AG08396 (cell line): Measurements from ENCODE around the gene CEP112.

ENCODE experiments used
- DNase-seq: peaks from one replicate; pipeline ENCODE4 v3.0.0; 2012; ENCODE audit warnings: low spot score, mixed read lengths

The CEP112 gene

GRCh38 chr17:65988451-65988850, 203.5 kb downstream of the CEP112 start:
- DNase-seq: no peak

GRCh38 chr17:65987988-65988387, 203.9 kb downstream of the CEP112 start:
- DNase-seq: peak; percentile 12

- DNase-seq: no peak
Observed at GRCh38 chr17:65985571-65985970, 206.4 kb downstream of the CEP112 start.

GRCh38 chr17:65984299-65984698, 207.6 kb downstream of the CEP112 start:
- DNase-seq: no peak

- no peak for DNase-seq
Observed at GRCh38 chr17:65978871-65979270, 213.1 kb downstream of the CEP112 start.

GRCh38 chr17:65977041-65977440, 214.9 kb downstream of the CEP112 start:
- no peak for DNase-seq

GRCh38 chr17:65975878-65976277, 216.1 kb downstream of the CEP112 start:
- DNase-seq: no peak

- no peak for DNase-seq
Observed at GRCh38 chr17:65973237-65973636, 218.7 kb downstream of the CEP112 start.

- DNase-seq: no peak
Observed at GRCh38 chr17:65967372-65967771, 224.6 kb downstream of the CEP112 start.

GRCh38 chr17:65966072-65966695, 225.7 kb downstream of the CEP112 start:
- DNase-seq: no peak

- DNase-seq: no peak
Observed at GRCh38 chr17:65963179-65963578, 228.8 kb downstream of the CEP112 start.

GRCh38 chr17:65959630-65960029, 232.3 kb downstream of the CEP112 start:
- no peak for DNase-seq

- DNase-seq: no peak
Observed at GRCh38 chr17:65956814-65957213, 235.1 kb downstream of the CEP112 start.

- DNase-seq: no peak
Observed at GRCh38 chr17:65954148-65954449, 237.8 kb downstream of the CEP112 start.

- DNase-seq: no peak
Observed at GRCh38 chr17:65953316-65954147, 238.4 kb downstream of the CEP112 start.

GRCh38 chr17:65952586-65952985, 239.3 kb downstream of the CEP112 start:
- no peak for DNase-seq

- no peak for DNase-seq
Observed at GRCh38 chr17:65952015-65952414, 239.9 kb downstream of the CEP112 start.

- no peak for DNase-seq
Observed at GRCh38 chr17:65947831-65948230, 244.1 kb downstream of the CEP112 start.

- DNase-seq: no peak
Observed at GRCh38 chr17:65942592-65942991, 249.3 kb downstream of the CEP112 start.

GRCh38 chr17:65941356-65941899, 250.5 kb downstream of the CEP112 start:
- DNase-seq: no peak

- DNase-seq: peak; percentile 15
Observed at GRCh38 chr17:65936013-65936412, 255.9 kb downstream of the CEP112 start.

GRCh38 chr17:65933290-65933689, 258.6 kb downstream of the CEP112 start:
- DNase-seq: no peak
